Endometrial microvascular endothelial cells (primary cell): Measurements from ENCODE around the gene HNRNPA1. TPM values are rescaled to one million over a fixed set of nuclear protein-coding genes. Genes with fewer than 3 reads are reported as not detected.
"Not testable (repeated sequence)": the region's sequence is repeated elsewhere in the genome, so short reads cannot be mapped to it uniquely, and the experiment has no call there.

Experiments
- in situ Hi-C: cut with HindIII; loops from 2 replicates; pipeline ENCODE4 v1.10.0; 2017; ENCODE audit warnings: low sequenced_read_pairs, low pct_unique_long_range_greater_than_20kb; ENCODE audit errors: inconsistent ontology term
- total RNA-seq: library from RNA; depleted of rRNA; stranded (reverse); fragments of >200 nt; gene quantifications from one replicate; pipeline ENCODE4 v1.2.3, GENCODE V29; 2015; ENCODE audit errors: inconsistent ontology term

Gene HNRNPA1
- total RNA-seq, 1 donor from 2014 or later, result 737 TPM

- in situ Hi-C loops, result not testable (repeated sequence)
Observed at GRCh38 chr12:54325442-54326109, 45.0 kb downstream of the HNRNPA1 start.

GRCh38 chr12:54328595-54329337, 48.2 kb downstream of the HNRNPA1 start:
- in situ Hi-C loops, result no loop called here

GRCh38 chr12:54329759-54330158, 49.2 kb downstream of the HNRNPA1 start:
- in situ Hi-C loops, result no loop called here

- in situ Hi-C loops, result no loop called here
Observed at GRCh38 chr12:54330442-54330841, 49.9 kb downstream of the HNRNPA1 start.

GRCh38 chr12:54331461-54331860, 50.9 kb downstream of the HNRNPA1 start:
- in situ Hi-C loops, result no loop called here

- in situ Hi-C loops, result no loop called here
Observed at GRCh38 chr12:54333420-54334034, 53.0 kb downstream of the HNRNPA1 start.

Other genes starting within 250 kb of the HNRNPA1 start
- not detected for gene HOXC5, start 247.7 kb upstream of the HNRNPA1 start, total RNA-seq
- gene HOXC4, start 226.9 kb upstream of the HNRNPA1 start, total RNA-seq, result not detected
- 72.7 TPM for gene SMUG1, start 91.7 kb upstream of the HNRNPA1 start, total RNA-seq
- 57.1 TPM for gene CBX5, start 604 bp upstream of the HNRNPA1 start, total RNA-seq
- not detected for gene NFE2, start 20.3 kb downstream of the HNRNPA1 start, total RNA-seq
- 178 TPM for gene COPZ1, start 44.4 kb downstream of the HNRNPA1 start, total RNA-seq
- gene GPR84, start 83.8 kb downstream of the HNRNPA1 start, total RNA-seq, result not detected
- gene ZNF385A, start 104.0 kb downstream of the HNRNPA1 start, total RNA-seq, result 0.65 TPM
- gene ITGA5, start 138.5 kb downstream of the HNRNPA1 start, total RNA-seq, result 1,308 TPM
- 0.56 TPM for gene GTSF1, start 192.9 kb downstream of the HNRNPA1 start, total RNA-seq
- 0.65 TPM for gene NCKAP1L, start 217.0 kb downstream of the HNRNPA1 start, total RNA-seq